RWPE2 (cell line): Measurements from ENCODE around the gene C5.
A peak's percentile ranks its signal among the peaks of the same experiment; 100 is the strongest.

Experiments
- ATAC-seq: fragments of 200-7000 bp; cut with Tn5 transposase; 3 replicates; pipeline ENCODE4 v1.9.1; 2021; ENCODE audit warnings: low read depth
- DNase-seq: peaks from one replicate; pipeline ENCODE4 v3.0.0-alpha.2; 2020; ENCODE audit warnings: low spot score
- H3K27ac ChIP-seq: fragments of 450-650 bp; 2 replicates; pipeline ENCODE4 v1.5.1; 2017; ENCODE audit warnings: mild to moderate bottlenecking; ENCODE audit not compliant: poor library complexity, severe bottlenecking
- H3K27me3 ChIP-seq: fragments of 250-450 bp; sonication (Bioruptor Pico); 2 replicates; pipeline ENCODE4 v1.5.1; 2021; ENCODE audit warnings: mild to moderate bottlenecking, moderate library complexity; ENCODE audit not compliant: insufficient read depth, poor library complexity, severe bottlenecking
- H3K36me3 ChIP-seq: fragments of 250-450 bp; sonication (Bioruptor Pico); 2 replicates; pipeline ENCODE4 v1.5.1; 2020; ENCODE audit warnings: low read depth, mild to moderate bottlenecking, moderate library complexity
- H3K4me1 ChIP-seq: fragments of 250-450 bp; sonication (Bioruptor Pico); 2 replicates; pipeline ENCODE4 v1.5.1; 2021; ENCODE audit warnings: mild to moderate bottlenecking, moderate library complexity; ENCODE audit not compliant: insufficient read depth, poor library complexity, severe bottlenecking
- H3K4me3 ChIP-seq: fragments of 250-450 bp; sonication (Bioruptor Pico); 2 replicates; pipeline ENCODE4 v1.5.1; 2021; ENCODE audit warnings: mild to moderate bottlenecking, moderate library complexity; ENCODE audit not compliant: severe bottlenecking
- H3K9me3 ChIP-seq: fragments of 250-450 bp; sonication (Bioruptor Pico); 2 replicates; pipeline ENCODE4 v1.5.1; 2021; ENCODE audit warnings: mild to moderate bottlenecking, moderate library complexity; ENCODE audit not compliant: severe bottlenecking
- CTCF ChIP-seq: fragments of 450-650 bp; IDR thresholded peaks from one replicate; pipeline ENCODE4 v1.5.1; 2017; ENCODE audit warnings: mild to moderate bottlenecking, moderate library complexity; ENCODE audit not compliant: poor library complexity, severe bottlenecking

C5 gene

GRCh38 chr9:120910643-120911042 is 139.4 kb downstream of the C5 start:
- Histone ChIP-seq H3K27me3 (no peaks in the 10 kb centered on the region), H3K9me3 (no peaks in the 10 kb centered on the region), H3K27ac (no peak overlapping the region), H3K36me3 (no peaks in the 10 kb centered on the region), H3K4me1 (peaks cover 9% of the 10 kb centered on the region), H3K4me3 (no peak overlapping the region)
- DNase-seq (no peak), ATAC-seq (no peak)
- no peak for TF ChIP-seq CTCF

- H3K36me3 ChIP-seq, result no peaks in the 10 kb centered on the region
- no peak for DNase-seq
- H3K9me3 ChIP-seq, result no peaks in the 10 kb centered on the region
- no peak for TF ChIP-seq CTCF
- H3K4me3 ChIP-seq, result no peak overlapping the region
- peaks cover 9% of the 10 kb centered on the region for H3K4me1 ChIP-seq
- peak; percentile 54; the same call in 2 of the 3 replicates for ATAC-seq
- H3K27ac ChIP-seq, result no peak overlapping the region
- H3K27me3 ChIP-seq, result no peaks in the 10 kb centered on the region
These were observed 140.2 kb downstream of the C5 start for GRCh38 chr9:120909904-120910303.

GRCh38 chr9:120905315-120906164 is 144.5 kb downstream of the C5 start:
- Histone ChIP-seq H3K36me3 (no peaks in the 10 kb centered on the region), H3K4me3 (no peak overlapping the region), H3K4me1 (peaks cover 8% of the 10 kb centered on the region), H3K27me3 (no peaks in the 10 kb centered on the region), H3K27ac (no peak overlapping the region), H3K9me3 (no peaks in the 10 kb centered on the region)
- ATAC-seq, result no peak
- TF ChIP-seq CTCF, result no peak
- no peak for DNase-seq

GRCh38 chr9:120904978-120905301 is 145.1 kb downstream of the C5 start:
- no peaks in the 10 kb centered on the region for H3K27me3 ChIP-seq
- TF ChIP-seq CTCF, result no peak
- H3K4me3 ChIP-seq, result no peak overlapping the region
- peaks cover 2% of the 10 kb centered on the region for H3K4me1 ChIP-seq
- no peaks in the 10 kb centered on the region for H3K9me3 ChIP-seq
- ATAC-seq, result no peak
- no peaks in the 10 kb centered on the region for H3K36me3 ChIP-seq
- H3K27ac ChIP-seq, result no peak overlapping the region
- DNase-seq, result no peak
